Measurements from ENCODE around the gene FLT3LG.

GRCh38 chr19:49461656-49462055 is 12.4 kb upstream of the FLT3LG start:
- TF ChIP-seq GABPA (IDR thresholded peaks at IDR 0.05; ENCODE audit: borderline replicate concordance, insufficient read depth, low read length), result no peak
- TF ChIP-seq ZNF274 (IDR thresholded peaks at IDR 0.05; ENCODE audit: borderline replicate concordance, extremely low read depth, low read length), result no peak
- TF ChIP-seq TCF12 (IDR thresholded peaks at IDR 0.05; ENCODE audit: low read depth, low read length), result no peak
- no peak for TF ChIP-seq POLR2A (IDR thresholded peaks at IDR 0.05; ENCODE audit: control extremely low read depth in 1 of 2, low read depth in 2 of 2, low read length in 2 of 2)
- TF ChIP-seq CTCF (IDR thresholded peaks at IDR 0.05; ENCODE audit: control extremely low read depth in 1 of 3, insufficient read depth in 1 of 3, low read depth in 1 of 3, low read length in 3 of 3), result no peak
- no peak for TF ChIP-seq RAD21 (IDR thresholded peaks at IDR 0.05 in 1 of 2, conservative IDR thresholded peaks at IDR 0.05 in 1 of 2; ENCODE audit: low read depth in 2 of 2, low read length in 2 of 2)
- no peak for TF ChIP-seq POLR2AphosphoS5 (IDR thresholded peaks at IDR 0.05; ENCODE audit: low read depth, low read length)
- no peak for TF ChIP-seq RBBP5 (IDR thresholded peaks at IDR 0.05; ENCODE audit: borderline replicate concordance, low read depth, low read length)
- TF ChIP-seq TAF1 (IDR thresholded peaks at IDR 0.05; ENCODE audit: low read depth, low read length), result no peak

All from H1 (cell line).